ENCODE measurements around the gene PSEN2. TPM values are rescaled to one million over a fixed set of nuclear protein-coding genes. Genes with fewer than 3 reads are reported as not detected.
A peak's percentile ranks its signal among the peaks of the same experiment; 100 is the strongest.

Gene PSEN2
- total RNA-seq, 6 donors from 2014 or later: 31.2 to 70.9 (median 37.6) TPM

GRCh38 chr1:226870026-226870400 lies 403 bp upstream of the PSEN2 start:
- peak overlapping the region; percentile 70 to 87 (median 80) for H3K4me3 ChIP-seq
- ATAC-seq (ENCODE audit: low FRiP score in 2 of 2): no peak
- peak overlapping the region; percentile 77 to 89 (median 84) for H3K27ac ChIP-seq
- no peaks in the 10 kb centered on the region for H3K36me3 ChIP-seq
- no peak for DNase-seq
- H3K4me1 ChIP-seq: peaks cover 18 to 28% (median 22%) of the 10 kb centered on the region in 4 donors
- no peaks in the 10 kb centered on the region for H3K27me3 ChIP-seq
- 26 to 32% methylated on average over 7 of the region's 7 CpGs for WGBS, 2 donors
- no peak for TF ChIP-seq EP300 (IDR thresholded peaks at IDR 0.05)
- no peak for TF ChIP-seq CTCF (IDR thresholded peaks at IDR 0.05)
- no peak for TF ChIP-seq POLR2A (IDR thresholded peaks at IDR 0.05)
- TF ChIP-seq POLR2AphosphoS5 (IDR thresholded peaks at IDR 0.05): no peak
- H3K9me3 ChIP-seq: no peaks in the 10 kb centered on the region

GRCh38 chr1:226871636-226872327 lies 1.4 kb downstream of the PSEN2 start:
- TF ChIP-seq POLR2A (IDR thresholded peaks at IDR 0.05) (no peak), CTCF (IDR thresholded peaks at IDR 0.05) (no peak), POLR2AphosphoS5 (IDR thresholded peaks at IDR 0.05) (no peak), EP300 (IDR thresholded peaks at IDR 0.05) (no peak)
- ATAC-seq (ENCODE audit: low FRiP score in 2 of 2): no peak
- WGBS, 2 donors: 86 to 90% methylated on average over 11 to 14 of the region's 14 CpGs
- peak in 1 of 2 donors; percentile 51 for DNase-seq
- Histone ChIP-seq H3K27ac (peak overlapping the region in 3 of 4 donors; percentile 15 to 89 (median 80)), H3K36me3 (peaks cover 0 to 1% (median 0%) of the 10 kb centered on the region in 4 donors), H3K4me1 (peaks cover 20 to 38% (median 26%) of the 10 kb centered on the region in 4 donors), H3K9me3 (no peaks in the 10 kb centered on the region), H3K27me3 (no peaks in the 10 kb centered on the region), H3K4me3 (peak overlapping the region in 3 of 4 donors; percentile 72 to 87 (median 87))

GRCh38 chr1:226872437-226872836 lies 2.0 kb downstream of the PSEN2 start:
- TF ChIP-seq POLR2AphosphoS5 (IDR thresholded peaks at IDR 0.05): no peak
- no peak for TF ChIP-seq POLR2A (IDR thresholded peaks at IDR 0.05)
- Histone ChIP-seq H3K4me3 (no peak overlapping the region), H3K36me3 (peaks cover 0 to 6% (median 0%) of the 10 kb centered on the region in 4 donors), H3K27me3 (no peaks in the 10 kb centered on the region), H3K4me1 (peaks cover 20 to 38% (median 26%) of the 10 kb centered on the region in 4 donors), H3K9me3 (no peaks in the 10 kb centered on the region), H3K27ac (peak overlapping the region in 2 of 4 donors; percentile 15 to 89)
- ATAC-seq (ENCODE audit: low FRiP score in 2 of 2): no peak
- 54 to 58% methylated on average over 7 of the region's 7 CpGs for WGBS, 2 donors
- DNase-seq: no peak

- Histone ChIP-seq H3K36me3 (peaks cover 0 to 14% (median 0%) of the 10 kb centered on the region in 4 donors), H3K4me3 (no peak overlapping the region), H3K4me1 (peaks cover 20 to 38% (median 26%) of the 10 kb centered on the region in 4 donors), H3K27me3 (no peaks in the 10 kb centered on the region), H3K27ac (peak overlapping the region in 2 of 4 donors; percentile 15 to 89), H3K9me3 (no peaks in the 10 kb centered on the region)
- no peak for TF ChIP-seq POLR2A (IDR thresholded peaks at IDR 0.05)
- TF ChIP-seq CTCF (IDR thresholded peaks at IDR 0.05): no peak
- TF ChIP-seq POLR2AphosphoS5 (IDR thresholded peaks at IDR 0.05): no peak
- no peak for TF ChIP-seq EP300 (IDR thresholded peaks at IDR 0.05)
- ATAC-seq (ENCODE audit: low FRiP score in 2 of 2) (no peak), DNase-seq (no peak)
- WGBS, 2 donors: 82 to 92% methylated on average over 6 to 7 of the region's 7 CpGs
Observed at GRCh38 chr1:226873771-226874578, 3.6 kb downstream of the PSEN2 start.

Measured in upper lobe of left lung (tissue), 6 donors.